C4-2B (cell line): Measurements from ENCODE around the gene HHLA2.

Source experiments
- CTCF ChIP-seq: fragments of 450-650 bp; conservative IDR thresholded peaks from 2 replicates; pipeline ENCODE4 v1.5.1; 2017; ENCODE audit warnings: mild to moderate bottlenecking
- ZFX ChIP-seq: fragments of 450-650 bp; IDR thresholded peaks from 2 replicates; pipeline ENCODE4 v1.6.1; 2017

DNA sequence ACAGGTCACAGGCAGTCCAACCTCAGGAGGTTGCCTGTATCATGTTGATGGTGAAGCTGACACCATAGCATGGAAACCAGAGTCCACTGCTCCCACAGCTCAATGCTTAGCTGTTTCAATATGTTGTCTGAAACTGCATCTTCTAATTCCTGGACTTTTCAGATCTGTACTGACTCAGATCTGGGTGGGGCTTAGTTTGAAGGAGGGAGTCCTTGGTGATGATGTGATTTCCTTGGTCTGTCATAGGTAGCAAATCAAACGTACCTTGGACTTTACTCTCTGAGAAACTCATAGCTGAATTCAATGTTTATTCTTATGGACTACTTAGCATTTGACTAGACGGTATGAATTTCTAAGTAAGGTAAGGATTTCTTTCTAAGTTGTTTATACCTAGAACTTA, at the start of gene HHLA2:
- TF ChIP-seq CTCF (no peak), ZFX (no peak)
